Lower leg skin (tissue), 3 donors: ENCODE data around the gene HOXD10.

Experiments
- POLR2A ChIP-seq, 2 donors: fragments of 450-650 bp; IDR thresholded peaks; one replicate each; pipeline ENCODE4 v1.6.1; 2016 to 2017; ENCODE audit warnings: antibody characterized with exemption in 2 of 2, mild to moderate bottlenecking in 1 of 2, moderate library complexity in 1 of 2
- TF ChIP-seq, protein P1 (sequence below), 3 donors: fragments of 450-650 bp; IDR thresholded peaks; one replicate each; pipeline ENCODE4 v1.5.1; 2016; ENCODE audit warnings: antibody characterized with exemption in 3 of 3, mild to moderate bottlenecking in 3 of 3, moderate library complexity in 2 of 3

- TF ChIP-seq POLR2A (IDR thresholded peaks at IDR 0.05): no peak
- TF ChIP-seq, protein P1, sequence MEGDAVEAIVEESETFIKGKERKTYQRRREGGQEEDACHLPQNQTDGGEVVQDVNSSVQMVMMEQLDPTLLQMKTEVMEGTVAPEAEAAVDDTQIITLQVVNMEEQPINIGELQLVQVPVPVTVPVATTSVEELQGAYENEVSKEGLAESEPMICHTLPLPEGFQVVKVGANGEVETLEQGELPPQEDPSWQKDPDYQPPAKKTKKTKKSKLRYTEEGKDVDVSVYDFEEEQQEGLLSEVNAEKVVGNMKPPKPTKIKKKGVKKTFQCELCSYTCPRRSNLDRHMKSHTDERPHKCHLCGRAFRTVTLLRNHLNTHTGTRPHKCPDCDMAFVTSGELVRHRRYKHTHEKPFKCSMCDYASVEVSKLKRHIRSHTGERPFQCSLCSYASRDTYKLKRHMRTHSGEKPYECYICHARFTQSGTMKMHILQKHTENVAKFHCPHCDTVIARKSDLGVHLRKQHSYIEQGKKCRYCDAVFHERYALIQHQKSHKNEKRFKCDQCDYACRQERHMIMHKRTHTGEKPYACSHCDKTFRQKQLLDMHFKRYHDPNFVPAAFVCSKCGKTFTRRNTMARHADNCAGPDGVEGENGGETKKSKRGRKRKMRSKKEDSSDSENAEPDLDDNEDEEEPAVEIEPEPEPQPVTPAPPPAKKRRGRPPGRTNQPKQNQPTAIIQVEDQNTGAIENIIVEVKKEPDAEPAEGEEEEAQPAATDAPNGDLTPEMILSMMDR (IDR thresholded peaks at IDR 0.05): no peak
These were observed 14.6 kb downstream of the HOXD10 start for GRCh38 chr2:176130957-176131847.
